Caco-2 (cell line): ENCODE measurements around the gene DNASE1. TPM values are rescaled to one million over a fixed set of nuclear protein-coding genes. Genes with fewer than 3 reads are reported as not detected.

ENCODE experiments used
- BruUV-seq: library from RNA; stranded (reverse); fragments of 400-500 nt; replicated peaks from 2 replicates; lab custom pipeline; 2021; lab: Mats Ljungman, UMichigan
- CTCF ChIA-PET: fragments of 300-600 bp; sonication (Branson Sonifier 250); formaldehyde crosslinking; loops from one replicate; lab custom pipeline; 2022; ENCODE audit warnings: antibody characterized with exemption; lab: Charles Lee
- POLR2A ChIA-PET: fragments of 300-600 bp; sonication (Branson Sonifier 250); formaldehyde crosslinking; loops from one replicate; lab custom pipeline; 2022; ENCODE audit warnings: antibody characterized with exemption; lab: Charles Lee
- DNase-seq, 2 experiments: peaks; one replicate each; pipeline versions ENCODE4 v3.0.0 to v3.0.0-alpha.2; 2020 to 2022
- H3K27me3 ChIP-seq: replicated peaks from 2 replicates; pipeline ENCODE4 v1.6.0; 2011; ENCODE audit warnings: low read length; ENCODE audit not compliant: control insufficient read depth, insufficient read depth
- H3K36me3 ChIP-seq: 2 replicates; pipeline ENCODE4 v1.5.1; 2011; ENCODE audit warnings: low read length; ENCODE audit not compliant: control insufficient read depth, insufficient read depth
- H3K4me1 ChIP-seq: fragments of 250-450 bp; sonication (Bioruptor Pico); 2 replicates; pipeline ENCODE4 v1.5.1; 2020; ENCODE audit warnings: mild to moderate bottlenecking
- H3K4me3 ChIP-seq: 2 replicates; pipeline ENCODE4 v1.5.1; 2011; ENCODE audit warnings: low read depth, mild to moderate bottlenecking, control low read depth, low read length
- H3K9me3 ChIP-seq: fragments of 250-450 bp; sonication (Bioruptor Pico); 2 replicates; pipeline ENCODE4 v1.5.1; 2020; ENCODE audit warnings: mild to moderate bottlenecking, moderate library complexity
- H3K27ac Mint-ChIP-seq: one replicate; pipeline ENCODE4 v1.8.0; 2022; ENCODE audit warnings: mixed read lengths; ENCODE audit not compliant: unreplicated experiment
- H3K27me3 Mint-ChIP-seq: one replicate; pipeline ENCODE4 v1.8.0; 2022; ENCODE audit warnings: mixed read lengths; ENCODE audit not compliant: insufficient read depth, unreplicated experiment
- H3K36me3 Mint-ChIP-seq: one replicate; pipeline ENCODE4 v1.8.0; 2022; ENCODE audit warnings: mild to moderate bottlenecking, mixed read lengths; ENCODE audit not compliant: insufficient read depth, unreplicated experiment
- H3K4me1 Mint-ChIP-seq: one replicate; pipeline ENCODE4 v1.8.0; 2022; ENCODE audit warnings: low read depth, mixed read lengths; ENCODE audit not compliant: unreplicated experiment
- H3K4me3 Mint-ChIP-seq: one replicate; pipeline ENCODE4 v1.8.0; 2022; ENCODE audit warnings: mild to moderate bottlenecking, moderate library complexity, mixed read lengths; ENCODE audit not compliant: unreplicated experiment
- H3K9me3 Mint-ChIP-seq: one replicate; pipeline ENCODE4 v1.8.0; 2022; ENCODE audit warnings: mixed read lengths; ENCODE audit not compliant: unreplicated experiment
- intact Hi-C: fragments of 100-400 bp; cut with micrococcal nuclease; formaldehyde crosslinking; loops from one replicate; pipeline ENCODE4 v1.10.0; 2022; ENCODE audit not compliant: unreplicated experiment
- total RNA-seq: library from RNA; stranded (reverse); gene quantifications from 2 replicates; pipeline ENCODE4 v1.2.3, GENCODE V29; 2022
- TF ChIP-seq, protein P1 (sequence below), 2 experiments: fragments of 200-600 bp in 1 of 2; IDR thresholded peaks; 1 replicate in 1 of 2; 2 replicates in 1 of 2; pipeline versions ENCODE4 v1.5.1 to v1.8.0; 2011 to 2022; ENCODE audit warnings: antibody characterized with exemption in 1 of 2, control low read depth in 1 of 2, inconsistent platforms in 1 of 2, low read depth in 1 of 2, low read length in 1 of 2, mild to moderate bottlenecking in 1 of 2, moderate library complexity in 1 of 2; ENCODE audit not compliant: insufficient read depth in 1 of 2, severe bottlenecking in 1 of 2, unreplicated experiment in 1 of 2

The DNASE1 gene
- total RNA-seq, 1 experiment from 2014 or later, result 26.2 TPM

DNA sequence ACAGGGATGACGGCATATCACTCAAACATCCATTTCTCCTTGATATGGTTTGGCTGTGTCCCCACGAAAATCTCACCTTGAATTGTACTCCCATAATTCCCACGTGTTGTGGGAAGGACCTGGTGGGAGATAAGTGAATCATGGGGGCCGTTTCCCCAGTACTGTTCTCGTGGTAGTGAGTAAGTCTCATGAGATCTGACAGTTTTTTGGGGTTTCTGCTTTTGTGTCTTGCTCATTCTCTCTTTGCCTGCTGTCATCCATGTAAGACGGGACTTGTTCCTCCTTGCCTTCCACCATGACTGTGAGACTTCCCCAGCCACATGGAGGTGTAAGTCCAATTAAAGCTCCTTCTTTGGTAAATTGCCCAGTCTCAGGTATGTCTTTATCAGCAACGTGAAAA is 32.5 kb downstream of the DNASE1 start:
- Mint-ChIP-seq H3K36me3 (peaks cover 74% of the 10 kb centered on the region), H3K27ac (no peak overlapping the region), H3K4me3 (no peak overlapping the region), H3K27me3 (no peaks in the 10 kb centered on the region), H3K4me1 (no peaks in the 10 kb centered on the region), H3K9me3 (no peaks in the 10 kb centered on the region)
- H3K27me3 ChIP-seq, result no peaks in the 10 kb centered on the region
- CTCF ChIA-PET, result no interaction called here
- H3K9me3 ChIP-seq, result no peaks in the 10 kb centered on the region
- POLR2A ChIA-PET, result no interaction called here
- intact Hi-C loops, result no loop called here
- no peak overlapping the region for H3K4me3 ChIP-seq
- no peaks in the 10 kb centered on the region for H3K4me1 ChIP-seq
- H3K36me3 ChIP-seq, result no peaks in the 10 kb centered on the region; the same call in 1 of the 2 replicates
- no TSS peak for BruUV-seq
- TF ChIP-seq, protein P1, sequence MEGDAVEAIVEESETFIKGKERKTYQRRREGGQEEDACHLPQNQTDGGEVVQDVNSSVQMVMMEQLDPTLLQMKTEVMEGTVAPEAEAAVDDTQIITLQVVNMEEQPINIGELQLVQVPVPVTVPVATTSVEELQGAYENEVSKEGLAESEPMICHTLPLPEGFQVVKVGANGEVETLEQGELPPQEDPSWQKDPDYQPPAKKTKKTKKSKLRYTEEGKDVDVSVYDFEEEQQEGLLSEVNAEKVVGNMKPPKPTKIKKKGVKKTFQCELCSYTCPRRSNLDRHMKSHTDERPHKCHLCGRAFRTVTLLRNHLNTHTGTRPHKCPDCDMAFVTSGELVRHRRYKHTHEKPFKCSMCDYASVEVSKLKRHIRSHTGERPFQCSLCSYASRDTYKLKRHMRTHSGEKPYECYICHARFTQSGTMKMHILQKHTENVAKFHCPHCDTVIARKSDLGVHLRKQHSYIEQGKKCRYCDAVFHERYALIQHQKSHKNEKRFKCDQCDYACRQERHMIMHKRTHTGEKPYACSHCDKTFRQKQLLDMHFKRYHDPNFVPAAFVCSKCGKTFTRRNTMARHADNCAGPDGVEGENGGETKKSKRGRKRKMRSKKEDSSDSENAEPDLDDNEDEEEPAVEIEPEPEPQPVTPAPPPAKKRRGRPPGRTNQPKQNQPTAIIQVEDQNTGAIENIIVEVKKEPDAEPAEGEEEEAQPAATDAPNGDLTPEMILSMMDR (IDR thresholded peaks at IDR 0.05; ENCODE audit: insufficient read depth in 1 of 2, low read depth in 1 of 2, low read length in 1 of 2, severe bottlenecking in 1 of 2, unreplicated experiment in 1 of 2), result no peak
- DNase-seq, result no peak

DNA sequence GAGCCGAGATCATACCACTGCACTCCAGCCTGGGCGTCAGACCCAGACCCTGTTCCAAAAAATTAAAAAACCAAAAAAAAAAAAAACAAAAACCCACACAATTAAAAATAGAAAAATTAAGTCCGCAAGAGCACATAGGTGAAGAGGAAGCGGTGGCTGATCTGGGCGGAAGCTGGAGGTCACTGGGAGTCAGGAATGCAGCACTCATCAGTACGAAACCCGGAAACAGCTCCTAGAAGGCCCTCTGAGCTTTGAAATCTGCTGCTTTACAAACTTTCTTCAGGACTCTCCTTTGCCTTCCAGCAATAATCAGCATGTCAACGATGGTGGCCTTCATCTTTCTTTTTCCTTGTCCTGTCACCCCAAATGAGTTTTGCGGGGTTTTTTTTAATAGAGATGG is 33.3 kb downstream of the DNASE1 start:
- Histone ChIP-seq H3K9me3 (no peaks in the 10 kb centered on the region), H3K4me1 (no peaks in the 10 kb centered on the region), H3K27me3 (no peaks in the 10 kb centered on the region), H3K4me3 (no peak overlapping the region), H3K36me3 (no peaks in the 10 kb centered on the region; the same call in 1 of the 2 replicates)
- POLR2A ChIA-PET, result no interaction called here
- Mint-ChIP-seq H3K27ac (no peak overlapping the region), H3K4me3 (no peak overlapping the region), H3K4me1 (no peaks in the 10 kb centered on the region), H3K27me3 (no peaks in the 10 kb centered on the region), H3K9me3 (no peaks in the 10 kb centered on the region), H3K36me3 (peaks cover 67% of the 10 kb centered on the region)
- intact Hi-C loops, result no loop called here
- BruUV-seq, result no TSS peak
- no peak for DNase-seq
- TF ChIP-seq, protein P1 (IDR thresholded peaks at IDR 0.05; ENCODE audit: insufficient read depth in 1 of 2, low read depth in 1 of 2, low read length in 1 of 2, severe bottlenecking in 1 of 2, unreplicated experiment in 1 of 2), result no peak
- CTCF ChIA-PET, result no interaction called here

DNA sequence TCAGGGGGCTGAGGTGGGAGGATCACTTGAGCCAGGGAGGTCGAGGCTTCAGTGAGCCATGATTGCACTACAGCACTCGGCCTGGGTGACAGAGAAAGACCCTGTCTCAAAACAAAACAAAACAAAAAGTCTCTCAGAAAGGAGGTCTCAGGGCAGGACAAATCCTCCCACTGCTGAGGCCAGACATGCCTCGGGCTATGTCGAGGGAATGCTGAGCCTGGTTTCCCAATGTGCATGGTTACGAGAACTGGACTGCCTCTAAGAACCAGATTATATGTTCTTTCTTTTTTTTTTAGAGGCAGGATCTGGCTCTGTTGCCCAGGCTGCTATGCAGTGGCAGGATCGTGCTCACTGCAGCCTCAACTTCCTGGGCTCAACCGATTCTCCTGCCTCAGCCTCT is 35.2 kb downstream of the DNASE1 start:
- no peaks in the 10 kb centered on the region for H3K9me3 Mint-ChIP-seq
- TF ChIP-seq, protein P1 (IDR thresholded peaks at IDR 0.05; ENCODE audit: insufficient read depth in 1 of 2, low read depth in 1 of 2, low read length in 1 of 2, severe bottlenecking in 1 of 2, unreplicated experiment in 1 of 2), result no peak
- no peak for DNase-seq
- peaks cover 60% of the 10 kb centered on the region for H3K36me3 Mint-ChIP-seq
- H3K27me3 Mint-ChIP-seq, result no peaks in the 10 kb centered on the region
- CTCF ChIA-PET, result interaction anchor here (0.5 kb wide), 1 partner anchor 771 kb away, joined by 5 read pairs; no protein-coding TSS in a partner anchor
- no TSS peak for BruUV-seq
- Histone ChIP-seq H3K27me3 (no peaks in the 10 kb centered on the region), H3K4me1 (no peaks in the 10 kb centered on the region), H3K9me3 (no peaks in the 10 kb centered on the region), H3K4me3 (no peak overlapping the region), H3K36me3 (no peaks in the 10 kb centered on the region; the same call in 1 of the 2 replicates)
- no peaks in the 10 kb centered on the region for H3K4me1 Mint-ChIP-seq
- H3K27ac Mint-ChIP-seq, result no peak overlapping the region
- intact Hi-C loops, result loop anchor here (10.0 kb wide), 1 partner anchor 185 kb away; no protein-coding TSS in a partner anchor
- POLR2A ChIA-PET, result no interaction called here
- no peak overlapping the region for H3K4me3 Mint-ChIP-seq
